ENCODE measurements around the gene FPR3. TPM values are rescaled to one million over a fixed set of nuclear protein-coding genes. Genes with fewer than 3 reads are reported as not detected.

Gene FPR3
- total RNA-seq, 2 experiments from 2014 or later: not detected

- no peak for TF ChIP-seq CTCF (conservative IDR thresholded peaks at IDR 0.05; ENCODE audit: low read length)
- TF ChIP-seq EZH2phosphoT487 (IDR thresholded peaks at IDR 0.05; ENCODE audit: borderline replicate concordance, low read depth, low read length): no peak
- H3K9me3 ChIP-seq (ENCODE audit: low read length): no peaks in the 10 kb centered on the region
- no peaks in the 10 kb centered on the region for H3K9me2 ChIP-seq (ENCODE audit: insufficient read depth, low read length)
- no peak overlapping the region for H3K4me3 ChIP-seq (ENCODE audit: low read depth, low read length, poor library complexity, severe bottlenecking)
- no TSS peak for BruUV-seq (replicated peaks)
- no peaks in the 10 kb centered on the region for H3K79me2 ChIP-seq (ENCODE audit: insufficient read depth, low read depth, low read length)
- ChIA-PET POLR2A (no interaction called here), CTCF (ENCODE audit: unreplicated experiment) (no interaction called here)
- no peaks in the 10 kb centered on the region for H3K36me3 ChIP-seq (ENCODE audit: insufficient read depth, low read length)
- H3K27ac ChIP-seq (ENCODE audit: low read depth, low read length, poor library complexity, severe bottlenecking): no peak overlapping the region
- peaks cover 15% of the 10 kb centered on the region for H3K4me1 ChIP-seq (ENCODE audit: insufficient read depth, low read length, poor library complexity, severe bottlenecking)
- H4K20me1 ChIP-seq (ENCODE audit: insufficient read depth, low read length): no peaks in the 10 kb centered on the region
- intact Hi-C loops (cut with micrococcal nuclease; ENCODE audit: unreplicated experiment): no loop called here
- no peak overlapping the region for H3K4me2 ChIP-seq (ENCODE audit: low read length)
- no peak overlapping the region for H2AFZ ChIP-seq (ENCODE audit: low read length)
- no peak for DNase-seq (ENCODE audit: low spot score)
Observed at GRCh38 chr19:51754770-51755169, 40.2 kb upstream of the FPR3 start.

- no peaks in the 10 kb centered on the region for H3K36me3 ChIP-seq (ENCODE audit: insufficient read depth, low read length)
- intact Hi-C loops (cut with micrococcal nuclease; ENCODE audit: unreplicated experiment): no loop called here
- no peaks in the 10 kb centered on the region for H3K9me2 ChIP-seq (ENCODE audit: insufficient read depth, low read length)
- CTCF ChIA-PET (ENCODE audit: unreplicated experiment): no interaction called here
- POLR2A ChIA-PET: no interaction called here
- H3K4me1 ChIP-seq (ENCODE audit: insufficient read depth, low read length, poor library complexity, severe bottlenecking): peaks cover 15% of the 10 kb centered on the region
- no peaks in the 10 kb centered on the region for H4K20me1 ChIP-seq (ENCODE audit: insufficient read depth, low read length)
- TF ChIP-seq CTCF (conservative IDR thresholded peaks at IDR 0.05; ENCODE audit: low read length): no peak
- no peak for TF ChIP-seq EZH2phosphoT487 (IDR thresholded peaks at IDR 0.05; ENCODE audit: borderline replicate concordance, low read depth, low read length)
- BruUV-seq (replicated peaks): no TSS peak
- H3K4me3 ChIP-seq (ENCODE audit: low read depth, low read length, poor library complexity, severe bottlenecking): no peak overlapping the region
- no peak overlapping the region for H2AFZ ChIP-seq (ENCODE audit: low read length)
- H3K79me2 ChIP-seq (ENCODE audit: insufficient read depth, low read depth, low read length): no peaks in the 10 kb centered on the region
- no peaks in the 10 kb centered on the region for H3K9me3 ChIP-seq (ENCODE audit: low read length)
- no peak overlapping the region for H3K27ac ChIP-seq (ENCODE audit: low read depth, low read length, poor library complexity, severe bottlenecking)
- no peak for DNase-seq (ENCODE audit: low spot score)
- H3K4me2 ChIP-seq (ENCODE audit: low read length): no peak overlapping the region
Observed at GRCh38 chr19:51755571-51755970, 39.4 kb upstream of the FPR3 start.

- H3K4me3 ChIP-seq (ENCODE audit: low read depth, low read length, poor library complexity, severe bottlenecking): no peak within 1 kb of the TSS
- ChIA-PET CTCF (ENCODE audit: unreplicated experiment) (no interaction called here), POLR2A (no interaction called here)
- TF ChIP-seq EZH2phosphoT487 (IDR thresholded peaks at IDR 0.05; ENCODE audit: borderline replicate concordance, low read depth, low read length): no peak
- TF ChIP-seq CTCF (conservative IDR thresholded peaks at IDR 0.05; ENCODE audit: low read length): no peak
- H4K20me1 ChIP-seq (ENCODE audit: insufficient read depth, low read length): no peaks in the 10 kb centered on the region
- DNase-seq (ENCODE audit: low spot score): no peak
- H3K9me3 ChIP-seq (ENCODE audit: low read length): no peaks in the 10 kb centered on the region
- H3K27ac ChIP-seq (ENCODE audit: low read depth, low read length, poor library complexity, severe bottlenecking): no peak within 1 kb of the TSS
- H3K4me1 ChIP-seq (ENCODE audit: insufficient read depth, low read length, poor library complexity, severe bottlenecking): no peaks in the 10 kb centered on the region
- H3K79me2 ChIP-seq (ENCODE audit: insufficient read depth, low read depth, low read length): no peaks in the 10 kb centered on the region
- no peaks in the 10 kb centered on the region for H3K9me2 ChIP-seq (ENCODE audit: insufficient read depth, low read length)
- H2AFZ ChIP-seq (ENCODE audit: low read length): no peak within 1 kb of the TSS
- BruUV-seq (replicated peaks): no TSS peak
- no peaks in the 10 kb centered on the region for H3K36me3 ChIP-seq (ENCODE audit: insufficient read depth, low read length)
- no peak within 1 kb of the TSS for H3K4me2 ChIP-seq (ENCODE audit: low read length)
- intact Hi-C loops (cut with micrococcal nuclease; ENCODE audit: unreplicated experiment): no loop called here
Observed at GRCh38 chr19:51760697-51761356, 34.1 kb upstream of the FPR3 start, which contains the start of gene FPR2. Gene FPR2, plus strand, starts transcription at chr19:51761180. Its CDS starts 7,479 bp downstream, at chr19:51768659.

Measured in OCI-LY7 (cell line).